ENCODE measurements around the gene HM13. TPM values are rescaled to one million over a fixed set of nuclear protein-coding genes. Genes with fewer than 3 reads are reported as not detected.

Gene HM13
- total and polyA plus RNA-seq, 2 of the 4 experiments (the other 2 are of a cell fraction), result 53.2 to 203 TPM

DNA sequence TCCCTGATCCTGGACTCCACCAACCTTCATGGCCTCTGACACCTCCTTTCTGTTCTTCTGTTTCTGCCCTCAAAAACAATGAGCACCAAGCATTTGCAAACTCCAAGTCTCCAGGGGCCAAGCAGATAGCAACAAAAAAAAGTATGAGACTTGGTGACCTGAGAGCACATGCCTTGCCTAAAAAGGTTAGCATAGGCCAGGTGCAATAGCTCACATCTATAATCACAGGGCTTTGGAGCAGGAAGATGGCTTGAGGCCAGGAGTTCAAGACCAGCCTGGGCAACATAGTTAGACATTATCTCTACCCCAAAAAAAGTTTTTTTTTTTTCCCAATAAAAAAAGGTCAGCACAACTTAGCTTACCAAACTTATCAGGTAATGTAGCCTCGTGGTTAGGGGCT, 13.7 kb upstream of the HM13 start:
- Histone ChIP-seq H4K5ac (ENCODE audit: low read depth, low read length) (no peak overlapping the region), H3K27ac (ENCODE audit: insufficient read depth, low read length) (no peak overlapping the region), H3K4ac (ENCODE audit: low read depth, low read length) (no peak overlapping the region), H3K56ac (ENCODE audit: extremely low read depth, insufficient read depth, low read length) (no peak overlapping the region), H3K9me3 (ENCODE audit: control insufficient read depth, insufficient read depth, low read length) (no peaks in the 10 kb centered on the region), H2BK15ac (ENCODE audit: low read depth, low read length) (no peak overlapping the region), H3K23ac (ENCODE audit: low read depth, low read length) (no peak overlapping the region), H3K27me3 (ENCODE audit: control insufficient read depth, insufficient read depth, low read length) (peaks cover 9% of the 10 kb centered on the region), H3K4me3 (ENCODE audit: insufficient read depth, low read depth, low read length) (no peak overlapping the region), H4K91ac (ENCODE audit: insufficient read depth, low read depth, low read length) (no peak overlapping the region), H2AFZ (replicated peaks; ENCODE audit: low read length, poor library complexity) (no peak overlapping the region), H3K4me2 (ENCODE audit: low read depth, low read length) (no peak overlapping the region), H2BK120ac (ENCODE audit: low read depth, low read length) (no peak overlapping the region), H2AK9ac (replicated peaks; ENCODE audit: low read depth, low read length, poor library complexity) (no peak overlapping the region), H2BK5ac (ENCODE audit: low read depth, low read length, poor library complexity, severe bottlenecking) (no peak overlapping the region), H3K36me3 (ENCODE audit: control insufficient read depth, insufficient read depth, low read length) (no peaks in the 10 kb centered on the region), H3K9ac (ENCODE audit: low read depth, low read length) (no peak overlapping the region), H3K4me1 (ENCODE audit: control insufficient read depth, insufficient read depth, low read length) (0 out of 2 replicates have a peak, but pooled peaks cover 2% of the 10 kb centered on the region), H3K14ac (replicated peaks; ENCODE audit: low read depth, low read length) (no peak overlapping the region), H3K79me1 (ENCODE audit: low read depth in 1 of 2, low read length in 2 of 2) (no peaks in the 10 kb centered on the region), H3K18ac (ENCODE audit: low read depth, low read length) (no peak overlapping the region), H2BK20ac (ENCODE audit: low read depth, low read length) (no peak overlapping the region), H3K9me1 (ENCODE audit: insufficient read depth, low read length) (no peaks in the 10 kb centered on the region), H2AK5ac (ENCODE audit: low read depth, low read length) (no peak overlapping the region), H4K8ac (ENCODE audit: low read depth in 2 of 2, low read length in 2 of 2) (no peak overlapping the region), H4K20me1 (ENCODE audit: insufficient read depth, low read length) (no peaks in the 10 kb centered on the region)
- ATAC-seq (ENCODE audit: low read depth), result no peak
- no CpG with 5 or more reads among the region's 1 CpG for WGBS, 2 experiments (ENCODE audit: extremely low coverage in 2 of 2, insufficient read length in 1 of 2)
- POLR2A ChIA-PET (ENCODE audit: unreplicated experiment), result no interaction called here
- no TSS peak for BruUV-seq (replicated peaks)
- in situ Hi-C loops (cut with MboI; ENCODE audit: low sequenced_read_pairs), result loop anchor here (5.0 kb wide), 1 partner anchor 38 kb away; no protein-coding TSS in a partner anchor
- CTCF ChIA-PET, result interaction anchor here (2.0 kb wide), 1 partner anchor 40 kb away, joined by 10 read pairs; no protein-coding TSS in a partner anchor
- dilution Hi-C loops (cut with HindIII; ENCODE audit: low sequenced_read_pairs, unreplicated experiment), result no loop called here
- TF ChIP-seq, protein P1, sequence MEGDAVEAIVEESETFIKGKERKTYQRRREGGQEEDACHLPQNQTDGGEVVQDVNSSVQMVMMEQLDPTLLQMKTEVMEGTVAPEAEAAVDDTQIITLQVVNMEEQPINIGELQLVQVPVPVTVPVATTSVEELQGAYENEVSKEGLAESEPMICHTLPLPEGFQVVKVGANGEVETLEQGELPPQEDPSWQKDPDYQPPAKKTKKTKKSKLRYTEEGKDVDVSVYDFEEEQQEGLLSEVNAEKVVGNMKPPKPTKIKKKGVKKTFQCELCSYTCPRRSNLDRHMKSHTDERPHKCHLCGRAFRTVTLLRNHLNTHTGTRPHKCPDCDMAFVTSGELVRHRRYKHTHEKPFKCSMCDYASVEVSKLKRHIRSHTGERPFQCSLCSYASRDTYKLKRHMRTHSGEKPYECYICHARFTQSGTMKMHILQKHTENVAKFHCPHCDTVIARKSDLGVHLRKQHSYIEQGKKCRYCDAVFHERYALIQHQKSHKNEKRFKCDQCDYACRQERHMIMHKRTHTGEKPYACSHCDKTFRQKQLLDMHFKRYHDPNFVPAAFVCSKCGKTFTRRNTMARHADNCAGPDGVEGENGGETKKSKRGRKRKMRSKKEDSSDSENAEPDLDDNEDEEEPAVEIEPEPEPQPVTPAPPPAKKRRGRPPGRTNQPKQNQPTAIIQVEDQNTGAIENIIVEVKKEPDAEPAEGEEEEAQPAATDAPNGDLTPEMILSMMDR (conservative IDR thresholded peaks at IDR 0.05; ENCODE audit: low read depth, low read length), result no peak
- no peak for TF ChIP-seq CEBPB (IDR thresholded peaks at IDR 0.05; ENCODE audit: low read depth, low read length)
- no peak for TF ChIP-seq CHD1 (IDR thresholded peaks at IDR 0.05; ENCODE audit: low read depth, low read length)
- no peak for TF ChIP-seq MAZ (IDR thresholded peaks at IDR 0.05; ENCODE audit: borderline replicate concordance, low read depth, low read length)
- no peak for TF ChIP-seq NFE2L2 (IDR thresholded peaks at IDR 0.05; ENCODE audit: low read depth, low read length)
- intact Hi-C loops (cut with micrococcal nuclease), result no loop called here
- no peak for DNase-seq

All from IMR-90 (cell line).